Glomerular endothelial cell (primary cell): ENCODE results near the gene ABCB1. TPM values are rescaled to one million over a fixed set of nuclear protein-coding genes. Genes with fewer than 3 reads are reported as not detected.

Experiments used
- DNase-seq: peaks from one replicate; pipeline ENCODE4 v3.0.0-alpha.2; 2011; ENCODE audit warnings: low read depth, low spot score; ENCODE audit errors: extremely low read depth
- total RNA-seq: library from RNA; depleted of rRNA; stranded (reverse); fragments of >200 nt; gene quantifications from 2 replicates; pipeline ENCODE4 v1.2.3, GENCODE V29; 2015

Gene ABCB1
- 1.3 and 3.7 TPM in 2 replicates for total RNA-seq

DNA sequence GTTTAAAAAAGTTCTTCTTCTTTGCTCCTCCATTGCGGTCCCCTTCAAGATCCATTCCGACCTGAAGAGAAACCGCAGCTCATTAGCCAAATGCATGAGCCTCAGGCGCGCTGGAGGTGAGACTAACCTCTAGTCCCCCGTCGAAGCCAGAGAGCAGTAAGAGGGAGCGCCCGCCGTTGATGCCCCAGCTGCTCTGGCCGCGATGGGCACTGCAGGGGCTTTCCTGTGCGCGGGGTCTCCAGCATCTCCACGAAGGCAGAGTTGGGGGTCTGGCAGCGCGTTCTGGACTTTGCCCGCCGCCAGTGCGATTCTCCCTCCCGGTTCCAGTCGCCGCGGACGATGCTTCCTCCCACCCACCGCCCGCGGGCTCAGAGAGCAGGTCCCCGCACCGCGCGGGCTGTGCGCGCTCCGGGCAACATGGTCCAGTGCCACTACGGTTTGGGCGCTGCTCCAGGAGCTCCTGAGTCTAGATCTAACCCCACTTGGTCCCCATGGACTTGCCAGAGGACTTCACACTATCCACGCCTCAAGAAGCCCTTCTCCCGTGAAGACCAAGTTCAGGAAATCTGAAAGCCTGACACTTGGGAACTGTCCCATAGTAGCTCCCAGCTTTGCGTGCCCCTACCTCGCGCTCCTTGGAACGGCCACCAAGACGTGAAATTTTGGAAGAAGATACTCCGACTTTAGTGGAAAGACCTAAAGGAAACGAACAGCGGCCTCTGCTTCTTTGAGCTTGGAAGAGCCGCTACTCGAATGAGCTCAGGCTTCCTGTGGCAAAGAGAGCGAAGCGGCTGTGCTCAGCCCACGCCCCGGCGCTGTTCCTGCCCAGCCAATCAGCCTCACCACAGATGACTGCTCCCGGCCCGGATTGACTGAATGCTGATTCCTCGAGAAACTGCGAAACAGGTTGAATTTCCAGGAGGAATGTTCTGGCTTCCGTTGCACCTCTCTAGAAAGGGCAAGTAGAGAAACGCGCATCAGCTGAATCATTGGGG is at the start of gene ABCB1:
ABCB1 (minus strand) TSS at position 755 of the 995 bp plus-strand sequence; CDS start at position 55, 700 bp downstream.
- no peak for DNase-seq

GRCh38 chr7:87648316-87648715 is 47.6 kb upstream of the ABCB1 start:
- no peak for DNase-seq

GRCh38 chr7:87645446-87645845 is 44.8 kb upstream of the ABCB1 start:
- DNase-seq, result no peak

DNA sequence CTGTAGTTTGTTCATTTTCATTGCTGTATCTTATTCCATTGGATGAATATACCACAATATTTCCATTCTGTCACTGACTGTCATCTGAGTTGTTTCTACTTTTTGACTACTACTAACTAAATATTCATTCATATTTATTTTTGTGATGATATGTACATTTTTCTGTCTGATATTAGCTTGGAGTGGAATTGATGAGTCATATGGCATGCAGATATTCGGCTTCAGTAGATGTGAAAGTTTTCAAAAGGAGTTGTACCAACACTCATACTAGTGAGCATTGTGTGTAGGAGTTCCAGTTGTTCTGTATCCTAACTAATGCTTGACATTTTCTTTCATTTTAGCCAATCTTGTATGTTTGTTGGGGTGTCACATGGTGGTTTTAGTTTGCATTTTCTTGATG is 35.2 kb upstream of the ABCB1 start:
- DNase-seq, result no peak

DNA sequence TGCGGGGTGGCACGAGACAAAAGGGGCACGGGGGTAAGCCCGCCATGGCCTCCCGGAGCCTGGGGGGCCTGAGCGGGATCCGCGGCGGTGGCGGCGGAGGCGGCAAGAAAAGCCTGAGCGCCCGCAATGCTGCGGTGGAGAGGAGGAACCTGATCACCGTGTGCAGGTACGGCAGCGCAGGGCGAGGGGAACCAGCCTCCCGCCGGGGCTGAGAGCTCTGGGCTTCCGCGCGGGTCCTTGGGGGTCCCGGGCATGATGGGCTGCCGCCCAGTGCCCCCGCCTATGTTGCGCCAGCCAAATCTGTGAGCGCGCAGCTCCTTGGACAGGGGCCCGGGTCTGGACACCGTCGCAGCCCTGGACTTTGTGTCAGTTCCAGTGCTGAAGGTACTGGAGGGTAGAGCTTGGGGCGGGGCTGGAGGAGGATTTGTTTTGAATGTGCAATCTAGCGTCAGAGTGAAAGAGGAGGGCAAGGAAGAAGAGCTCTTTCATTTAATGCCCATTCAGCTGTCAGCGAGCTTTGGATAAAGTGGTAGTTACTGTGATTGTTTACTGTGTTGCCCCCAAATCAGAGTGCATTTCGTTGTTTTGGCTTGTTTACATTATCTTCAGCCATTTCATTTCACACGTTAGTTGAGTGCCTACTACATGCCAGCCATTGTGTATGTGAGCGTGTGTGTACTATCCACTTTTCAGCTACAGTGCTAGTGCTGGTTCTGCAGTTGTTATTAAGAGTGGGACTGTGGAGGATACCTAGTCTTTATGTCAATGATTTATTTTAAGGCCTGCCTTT is 28.3 kb upstream of the ABCB1 start:
- DNase-seq, result no peak

- no peak for DNase-seq
Measured at GRCh38 chr7:87627634-87627994, 26.9 kb upstream of the ABCB1 start.

DNA sequence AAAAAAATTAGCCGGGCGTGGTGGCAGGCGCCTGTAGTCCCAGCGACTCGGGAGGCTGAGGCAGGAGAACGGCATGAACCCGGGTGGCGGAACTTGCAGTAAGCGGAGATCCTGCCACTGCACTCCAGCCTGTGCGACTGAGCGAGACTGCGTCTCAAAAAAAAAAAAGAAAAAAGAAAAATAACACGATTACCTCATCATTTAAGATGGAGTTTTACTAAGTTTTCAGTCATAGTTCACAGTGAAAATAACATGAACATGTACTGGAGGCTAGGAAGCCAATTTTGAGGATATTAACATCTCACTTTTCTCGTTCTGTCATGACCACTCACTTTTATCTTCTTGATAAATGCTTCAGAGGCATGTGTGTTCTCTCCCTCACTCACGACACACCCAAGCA is 24.4 kb upstream of the ABCB1 start:
- no peak for DNase-seq

DNA sequence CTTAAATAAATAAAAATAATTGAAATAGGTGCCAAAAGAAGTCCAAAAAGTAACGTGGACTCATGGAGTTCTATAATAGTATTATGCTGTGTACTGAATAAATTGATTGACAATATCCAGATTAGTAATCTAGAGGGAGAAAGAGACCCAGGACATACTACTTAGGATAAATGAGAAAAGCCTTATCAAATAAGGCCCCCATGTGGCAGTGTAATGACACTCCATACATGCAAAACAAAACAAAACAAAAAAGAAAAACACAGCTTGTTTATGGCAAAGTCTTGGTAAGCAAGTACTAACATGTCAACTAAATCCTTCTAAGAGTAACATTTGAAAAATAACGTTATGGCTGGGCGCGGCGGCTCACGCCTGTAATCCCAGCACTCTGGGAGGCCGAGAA is 23.9 kb upstream of the ABCB1 start:
- DNase-seq, result no peak

GRCh38 chr7:87615197-87615596 is 14.5 kb upstream of the ABCB1 start:
- DNase-seq, result no peak

- DNase-seq, result no peak
Measured at GRCh38 chr7:87609916-87610315, 9.2 kb upstream of the ABCB1 start.

GRCh38 chr7:87608431-87608830 is 7.7 kb upstream of the ABCB1 start:
- DNase-seq, result no peak

- DNase-seq, result no peak
Measured at GRCh38 chr7:87604264-87604663, 3.6 kb upstream of the ABCB1 start.

DNA sequence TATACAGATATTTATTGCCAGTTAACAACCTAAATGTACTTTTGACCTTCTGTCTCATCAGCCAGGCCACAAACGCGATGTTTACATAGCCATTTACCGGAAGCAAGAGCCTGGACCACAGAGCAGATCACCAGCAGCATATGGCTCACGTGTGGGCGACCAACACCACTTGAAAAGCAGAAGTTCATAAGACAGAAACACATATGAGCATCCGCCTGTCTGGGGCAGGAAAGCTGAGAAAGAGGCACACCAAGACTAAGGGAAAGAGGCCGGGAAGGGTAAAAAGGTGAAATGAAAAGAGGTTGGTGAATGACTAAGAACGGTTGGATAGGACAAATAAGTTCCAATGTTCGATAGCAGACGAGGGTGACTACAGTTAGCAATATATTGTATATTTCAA is 1.3 kb downstream of the ABCB1 start:
- no peak for DNase-seq

DNA sequence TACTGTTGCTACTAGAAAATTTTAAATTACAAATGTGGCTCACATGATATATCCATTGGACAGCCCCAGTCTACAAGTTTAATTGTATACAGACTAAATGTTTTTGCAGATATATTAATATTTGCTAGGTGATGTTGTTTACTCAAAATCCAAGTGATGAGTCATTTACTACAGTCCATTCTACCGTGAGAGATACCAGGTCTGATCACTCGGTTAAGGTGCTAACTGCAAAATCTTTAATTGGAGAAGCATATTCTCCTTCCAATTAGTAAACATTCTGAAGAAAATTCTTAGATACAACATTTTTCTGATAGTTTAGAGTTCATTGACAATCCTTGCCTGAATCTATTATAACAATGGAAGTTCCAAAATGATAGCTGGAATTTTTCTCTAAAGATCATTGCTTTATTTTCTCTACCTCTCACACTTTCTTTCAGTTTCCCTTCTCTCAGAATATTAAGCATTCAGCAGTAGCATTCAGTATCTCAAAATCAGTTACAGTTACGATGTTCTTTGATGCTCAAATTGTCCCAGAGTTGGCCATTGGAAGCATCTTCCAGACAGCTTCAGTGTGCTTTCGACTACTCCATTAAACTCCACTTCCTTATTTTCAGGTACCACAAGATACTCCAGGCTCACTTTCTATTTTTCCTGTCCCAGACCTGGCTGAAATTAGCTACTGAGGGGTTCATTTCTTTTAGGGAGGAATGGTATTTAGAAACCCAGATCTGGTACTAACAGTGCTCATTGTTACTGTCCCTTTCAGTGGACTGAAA is 2.3 kb downstream of the ABCB1 start:
- no peak for DNase-seq

DNA sequence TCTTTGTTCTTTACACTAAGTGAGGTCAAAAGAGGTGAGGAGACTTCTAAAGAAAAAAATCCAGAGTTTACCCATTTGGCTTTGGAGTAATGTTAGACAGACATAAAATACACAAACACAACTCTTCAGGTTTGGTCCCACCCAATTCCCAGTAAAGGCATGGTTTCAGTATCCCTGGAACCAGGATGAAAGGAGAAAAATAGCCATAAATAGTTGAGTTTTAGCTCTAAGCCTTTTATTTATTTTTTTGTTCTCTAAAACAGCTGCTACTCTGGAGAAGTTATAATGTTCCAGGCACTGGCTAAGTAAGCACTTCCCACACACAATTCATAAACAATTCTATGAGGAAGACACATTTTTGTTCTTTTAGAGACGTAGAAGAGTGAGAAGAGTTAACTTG is 4.0 kb downstream of the ABCB1 start:
- DNase-seq, result no peak

DNA sequence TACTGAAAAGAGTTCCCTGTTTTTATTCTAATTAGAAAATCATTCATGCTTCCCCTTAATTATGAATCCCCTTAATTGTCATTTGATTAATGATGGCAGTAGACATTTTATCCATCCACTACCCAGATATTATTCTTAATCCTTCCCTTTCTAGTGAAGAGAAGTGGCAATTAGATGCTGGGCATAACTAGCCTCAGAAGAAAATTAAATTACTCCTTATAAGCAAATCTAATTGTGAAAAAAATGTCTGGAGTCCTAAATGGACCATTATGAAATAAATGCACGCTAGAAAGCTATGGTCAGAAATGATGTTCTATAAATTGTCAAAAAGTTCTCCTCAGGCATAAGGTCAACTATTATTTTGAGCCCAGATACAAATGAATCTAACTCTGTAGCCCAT is 4.5 kb downstream of the ABCB1 start:
- no peak for DNase-seq

DNA sequence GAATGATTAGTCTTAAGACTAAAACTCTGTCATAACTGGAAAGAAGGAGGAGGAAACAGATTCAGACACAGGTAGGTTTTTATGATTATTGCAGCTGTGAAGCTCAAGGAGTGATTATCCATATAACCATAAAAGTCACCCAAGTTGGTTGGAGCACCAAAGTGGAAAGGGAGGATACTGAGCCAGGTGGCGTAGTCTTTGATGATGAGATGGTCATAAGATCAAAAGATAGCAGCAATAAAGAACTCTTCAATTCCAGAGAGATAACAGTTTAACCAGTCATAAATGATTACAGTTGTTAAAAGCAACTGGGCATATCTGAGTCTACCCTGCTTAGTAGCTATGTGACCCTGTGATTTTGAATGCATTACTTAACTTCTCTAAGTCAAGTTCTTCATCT is 8.4 kb downstream of the ABCB1 start:
- no peak for DNase-seq

DNA sequence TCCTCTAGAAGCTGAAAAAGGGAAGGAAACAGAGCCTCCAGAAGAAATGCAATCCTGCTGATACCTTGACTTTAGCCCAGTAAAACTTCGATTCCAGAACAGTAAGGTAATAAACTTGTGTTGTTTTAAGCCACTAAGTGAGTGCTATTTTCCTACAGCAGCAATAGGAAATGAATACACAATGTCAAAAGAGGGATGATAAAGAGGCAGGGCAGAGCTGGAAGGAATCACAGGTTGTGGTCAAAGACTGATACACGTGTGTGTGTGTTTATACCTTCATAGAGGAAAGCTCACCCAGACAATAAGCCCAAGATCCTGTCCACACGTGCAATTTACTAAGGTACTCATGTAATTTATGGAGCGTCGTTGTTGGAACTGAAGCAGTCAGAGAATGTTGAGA is 9.5 kb downstream of the ABCB1 start:
- no peak for DNase-seq

DNA sequence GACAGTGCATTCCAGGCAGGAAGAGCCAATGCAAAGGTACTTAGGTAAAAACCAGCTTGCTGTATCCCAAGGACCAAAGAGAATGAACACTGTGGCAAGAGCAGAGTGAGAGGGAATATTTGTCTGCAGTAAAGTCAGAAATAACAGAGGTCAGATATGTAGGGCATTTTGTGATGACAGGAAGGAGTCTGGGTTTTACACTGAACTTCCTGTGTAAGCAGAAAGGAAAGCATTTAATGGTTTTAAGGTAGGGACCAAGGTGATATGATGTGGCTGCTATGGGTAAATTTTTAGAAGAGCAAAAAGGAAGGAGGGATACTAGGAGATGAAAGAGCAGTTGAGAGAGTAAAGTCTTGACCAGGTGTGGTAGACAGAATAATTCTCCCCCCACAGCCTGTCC is 10.1 kb downstream of the ABCB1 start:
- no peak for DNase-seq

DNA sequence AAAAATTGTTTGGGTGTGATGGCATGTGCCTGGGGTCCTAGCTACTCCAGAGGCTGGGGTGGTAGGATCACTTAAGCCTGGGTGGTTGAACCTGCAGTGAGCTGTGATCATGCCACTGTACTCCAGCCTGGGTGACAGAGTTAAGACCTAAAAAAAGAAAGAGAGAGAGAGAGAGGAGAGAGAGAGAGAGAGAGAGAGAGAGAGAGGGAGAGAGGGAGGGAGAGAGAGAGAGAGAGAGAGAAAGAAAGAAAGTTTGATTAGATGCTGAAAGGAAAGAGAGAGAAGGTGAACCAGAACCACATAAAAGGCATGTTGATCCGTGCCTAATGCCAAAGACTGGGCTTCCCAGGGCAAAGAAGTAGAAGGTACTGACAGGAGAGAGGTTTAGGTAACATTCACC is 11.1 kb downstream of the ABCB1 start:
- DNase-seq, result no peak

- DNase-seq, result no peak
Measured at GRCh38 chr7:87581723-87582122, 19.0 kb downstream of the ABCB1 start.
